ENCODE results near the gene MICAL2.

MICAL2 gene

DNA sequence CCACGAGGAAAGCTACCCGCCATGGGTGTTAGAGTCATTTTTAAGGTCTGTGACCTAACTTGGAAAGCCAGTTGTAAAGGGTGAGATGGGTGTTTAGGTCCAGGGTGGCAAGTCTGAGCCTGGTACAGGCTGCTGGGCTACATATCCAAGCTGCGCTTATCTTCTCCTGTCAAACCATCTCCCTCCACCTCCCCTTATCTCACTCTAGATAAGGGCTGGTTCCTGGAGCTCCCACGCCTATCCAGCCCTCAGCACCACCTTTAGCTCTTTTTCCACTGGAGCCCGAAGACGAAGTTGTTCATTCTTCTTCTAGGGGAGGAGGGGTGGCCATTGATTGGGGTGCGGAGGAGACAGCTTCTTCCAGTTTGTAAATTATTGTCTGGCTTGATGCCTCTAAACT, 48.5 kb downstream of the MICAL2 start:
- H3K4me3 ChIP-seq (ENCODE audit: low read depth, low read length) = no peak overlapping the region
- TF ChIP-seq, protein P1, sequence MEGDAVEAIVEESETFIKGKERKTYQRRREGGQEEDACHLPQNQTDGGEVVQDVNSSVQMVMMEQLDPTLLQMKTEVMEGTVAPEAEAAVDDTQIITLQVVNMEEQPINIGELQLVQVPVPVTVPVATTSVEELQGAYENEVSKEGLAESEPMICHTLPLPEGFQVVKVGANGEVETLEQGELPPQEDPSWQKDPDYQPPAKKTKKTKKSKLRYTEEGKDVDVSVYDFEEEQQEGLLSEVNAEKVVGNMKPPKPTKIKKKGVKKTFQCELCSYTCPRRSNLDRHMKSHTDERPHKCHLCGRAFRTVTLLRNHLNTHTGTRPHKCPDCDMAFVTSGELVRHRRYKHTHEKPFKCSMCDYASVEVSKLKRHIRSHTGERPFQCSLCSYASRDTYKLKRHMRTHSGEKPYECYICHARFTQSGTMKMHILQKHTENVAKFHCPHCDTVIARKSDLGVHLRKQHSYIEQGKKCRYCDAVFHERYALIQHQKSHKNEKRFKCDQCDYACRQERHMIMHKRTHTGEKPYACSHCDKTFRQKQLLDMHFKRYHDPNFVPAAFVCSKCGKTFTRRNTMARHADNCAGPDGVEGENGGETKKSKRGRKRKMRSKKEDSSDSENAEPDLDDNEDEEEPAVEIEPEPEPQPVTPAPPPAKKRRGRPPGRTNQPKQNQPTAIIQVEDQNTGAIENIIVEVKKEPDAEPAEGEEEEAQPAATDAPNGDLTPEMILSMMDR (IDR thresholded peaks at IDR 0.05; ENCODE audit: borderline replicate concordance, insufficient read depth, low read depth, low read length) = no peak

DNA sequence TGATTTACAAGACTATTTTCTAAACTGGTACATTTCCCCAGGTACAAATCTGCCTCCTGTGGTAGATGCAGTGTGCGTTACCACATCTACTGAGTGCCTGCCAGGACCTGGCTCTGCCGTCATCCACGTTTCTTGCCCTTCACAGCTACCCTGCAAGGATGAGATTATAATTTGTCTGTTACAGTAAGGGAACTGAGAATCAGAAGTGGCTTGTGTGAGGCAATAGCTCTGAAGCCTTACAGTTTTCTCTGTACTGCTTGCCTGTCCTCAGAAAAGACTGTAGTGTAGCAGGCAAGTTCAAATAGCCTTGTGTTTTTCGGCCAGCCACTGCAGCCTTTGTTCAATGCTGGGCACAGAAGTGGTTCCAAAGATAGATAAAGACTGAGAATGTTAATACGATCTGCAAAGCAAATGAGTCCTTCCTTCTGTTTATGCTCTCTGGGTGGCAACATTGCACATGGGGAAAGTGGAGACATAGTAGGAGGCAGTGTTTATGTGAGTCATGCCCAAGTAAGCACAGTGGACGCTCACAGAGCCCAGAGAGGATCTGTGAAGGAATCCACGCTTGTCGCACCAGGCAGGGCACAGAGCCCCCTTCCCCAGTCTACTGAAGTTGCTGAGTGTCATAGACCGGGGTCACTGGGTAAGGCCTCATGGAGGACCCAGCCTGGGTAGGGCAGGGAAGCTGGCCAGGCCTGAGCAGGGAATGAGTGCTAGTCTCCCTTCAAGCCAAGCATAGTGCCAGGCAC, 49.1 kb downstream of the MICAL2 start:
- H3K4me3 ChIP-seq (ENCODE audit: low read depth, low read length) = no peak overlapping the region
- TF ChIP-seq, protein P1 (IDR thresholded peaks at IDR 0.05; ENCODE audit: borderline replicate concordance, insufficient read depth, low read depth, low read length) = no peak

DNA sequence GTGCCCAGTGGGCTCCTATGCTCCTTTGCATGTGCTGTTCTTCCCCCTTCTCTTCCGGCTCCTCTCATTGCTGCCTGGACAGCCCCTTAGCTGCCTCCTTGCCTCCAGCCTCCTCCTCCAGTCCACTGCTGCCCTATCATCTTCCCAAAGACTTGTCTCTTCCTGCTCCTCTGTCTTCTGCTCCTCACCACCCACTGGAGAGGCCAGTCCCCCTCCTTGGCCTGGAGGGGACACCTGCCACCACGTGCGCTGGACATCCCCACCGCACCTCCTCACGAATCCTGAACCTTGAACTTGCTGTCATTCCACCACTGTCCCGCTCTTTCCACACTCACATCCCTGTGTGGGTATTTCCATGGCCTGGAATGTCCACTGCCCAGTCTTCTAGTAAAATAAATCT, 49.8 kb downstream of the MICAL2 start:
- no peak overlapping the region for H3K4me3 ChIP-seq (ENCODE audit: low read depth, low read length)
- TF ChIP-seq, protein P1 (IDR thresholded peaks at IDR 0.05; ENCODE audit: borderline replicate concordance, insufficient read depth, low read depth, low read length) = no peak

DNA sequence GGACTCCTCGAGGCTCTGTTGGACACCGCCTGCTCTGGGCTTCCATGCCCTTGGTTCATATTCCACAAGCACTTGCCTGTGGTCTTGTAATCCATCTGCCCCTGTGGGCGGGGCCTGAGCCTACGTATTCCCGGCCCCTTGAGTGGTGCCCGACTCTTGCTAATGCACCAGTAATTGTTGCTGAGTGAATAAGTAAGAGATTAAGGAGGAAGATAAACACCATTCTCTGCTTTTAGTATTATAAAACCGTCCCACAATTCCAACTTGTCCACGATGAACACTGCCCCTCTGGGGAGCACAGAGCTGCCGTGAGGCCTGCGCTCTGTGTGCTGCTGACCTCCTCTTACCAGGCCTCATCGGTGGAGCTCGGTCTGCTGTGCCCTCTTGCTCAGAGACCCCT, 50.3 kb downstream of the MICAL2 start:
- TF ChIP-seq, protein P1 (IDR thresholded peaks at IDR 0.05; ENCODE audit: borderline replicate concordance, insufficient read depth, low read depth, low read length) = no peak
- no peak overlapping the region for H3K4me3 ChIP-seq (ENCODE audit: low read depth, low read length)

DNA sequence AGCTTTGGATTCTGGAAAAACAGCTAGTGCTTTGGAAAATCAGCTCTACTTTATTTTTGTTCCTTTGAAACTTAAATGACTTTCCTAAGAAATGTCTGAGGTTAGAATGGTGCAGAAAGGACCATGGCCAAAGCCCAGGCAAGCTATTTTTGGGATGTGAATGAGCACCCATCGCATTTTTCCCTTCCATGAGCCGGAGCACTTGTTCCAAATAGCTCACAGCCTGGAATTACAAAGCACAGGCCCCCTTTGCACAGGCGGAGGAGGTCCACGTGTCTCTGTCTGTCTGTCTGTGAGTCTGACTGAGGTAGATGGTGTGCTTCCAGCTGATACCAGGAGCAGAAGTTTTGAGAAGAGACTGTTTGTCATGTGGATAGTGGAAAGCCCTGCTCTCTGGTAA, 50.7 kb downstream of the MICAL2 start:
- no peak overlapping the region for H3K4me3 ChIP-seq (ENCODE audit: low read depth, low read length)
- TF ChIP-seq, protein P1 (IDR thresholded peaks at IDR 0.05; ENCODE audit: borderline replicate concordance, insufficient read depth, low read depth, low read length) = no peak

DNA sequence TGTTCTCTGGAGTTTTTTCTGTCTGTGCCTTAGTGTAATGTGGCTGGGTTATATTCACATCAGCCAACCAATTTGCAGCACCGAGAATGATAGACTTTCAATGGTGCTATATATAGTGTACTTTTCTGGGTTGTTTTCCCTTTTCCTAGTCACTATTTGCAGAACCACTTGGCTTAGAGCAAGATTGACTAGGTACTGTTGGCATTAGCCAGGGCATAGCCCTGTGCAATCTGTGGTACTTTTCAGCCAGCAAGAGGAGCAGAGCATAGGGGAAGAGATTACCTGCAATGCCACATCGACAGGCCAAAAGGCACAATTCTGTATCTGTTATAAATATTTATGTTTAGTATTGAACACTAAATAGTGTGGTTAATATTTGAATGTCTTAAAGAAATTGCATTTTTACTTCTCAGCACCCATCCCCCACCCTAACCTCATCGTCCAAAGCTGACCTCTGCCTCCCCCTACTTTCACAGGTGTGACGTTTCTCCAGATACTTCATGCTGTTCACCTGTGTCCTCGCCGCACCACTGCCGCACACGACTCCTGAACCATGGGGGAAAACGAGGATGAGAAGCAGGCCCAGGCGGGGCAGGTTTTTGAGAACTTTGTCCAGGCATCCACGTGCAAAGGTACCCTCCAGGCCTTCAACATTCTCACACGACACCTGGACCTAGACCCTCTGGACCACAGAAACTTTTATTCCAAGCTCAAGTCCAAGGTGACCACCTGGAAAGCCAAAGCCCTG, 51.4 kb downstream of the MICAL2 start:
- H3K4me3 ChIP-seq (ENCODE audit: low read depth, low read length) = no peak overlapping the region
- TF ChIP-seq, protein P1 (IDR thresholded peaks at IDR 0.05; ENCODE audit: borderline replicate concordance, insufficient read depth, low read depth, low read length) = no peak

DNA sequence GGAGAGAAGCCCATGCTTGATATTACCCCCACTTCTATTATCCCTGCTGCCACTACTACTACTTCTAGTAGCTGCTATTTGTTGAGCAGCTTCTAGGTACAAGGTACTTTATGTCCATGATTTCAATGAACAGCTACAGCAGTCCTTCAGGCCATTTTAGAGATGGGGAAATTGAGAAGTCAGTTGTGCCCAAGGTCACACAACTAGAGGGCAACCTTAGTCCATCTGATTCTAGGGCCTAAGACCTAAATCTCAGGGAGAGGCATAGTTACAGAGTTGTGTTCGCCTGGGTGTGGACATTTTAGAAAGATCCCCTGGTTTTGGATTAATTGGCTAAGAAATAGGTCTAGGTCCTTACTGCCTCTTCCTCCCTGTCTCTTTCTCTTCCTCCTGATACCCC, 52.3 kb downstream of the MICAL2 start:
- TF ChIP-seq, protein P1 (IDR thresholded peaks at IDR 0.05; ENCODE audit: borderline replicate concordance, insufficient read depth, low read depth, low read length) = no peak
- H3K4me3 ChIP-seq (ENCODE audit: low read depth, low read length) = no peak overlapping the region

All from GM12875 (cell line).